ENCODE results near the gene FRMD3.

- no peak for TF ChIP-seq TAF1 (conservative IDR thresholded peaks at IDR 0.05)
- TF ChIP-seq, protein P1, sequence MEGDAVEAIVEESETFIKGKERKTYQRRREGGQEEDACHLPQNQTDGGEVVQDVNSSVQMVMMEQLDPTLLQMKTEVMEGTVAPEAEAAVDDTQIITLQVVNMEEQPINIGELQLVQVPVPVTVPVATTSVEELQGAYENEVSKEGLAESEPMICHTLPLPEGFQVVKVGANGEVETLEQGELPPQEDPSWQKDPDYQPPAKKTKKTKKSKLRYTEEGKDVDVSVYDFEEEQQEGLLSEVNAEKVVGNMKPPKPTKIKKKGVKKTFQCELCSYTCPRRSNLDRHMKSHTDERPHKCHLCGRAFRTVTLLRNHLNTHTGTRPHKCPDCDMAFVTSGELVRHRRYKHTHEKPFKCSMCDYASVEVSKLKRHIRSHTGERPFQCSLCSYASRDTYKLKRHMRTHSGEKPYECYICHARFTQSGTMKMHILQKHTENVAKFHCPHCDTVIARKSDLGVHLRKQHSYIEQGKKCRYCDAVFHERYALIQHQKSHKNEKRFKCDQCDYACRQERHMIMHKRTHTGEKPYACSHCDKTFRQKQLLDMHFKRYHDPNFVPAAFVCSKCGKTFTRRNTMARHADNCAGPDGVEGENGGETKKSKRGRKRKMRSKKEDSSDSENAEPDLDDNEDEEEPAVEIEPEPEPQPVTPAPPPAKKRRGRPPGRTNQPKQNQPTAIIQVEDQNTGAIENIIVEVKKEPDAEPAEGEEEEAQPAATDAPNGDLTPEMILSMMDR (IDR thresholded peaks at IDR 0.05; ENCODE audit: low read depth, low read length, missing input control) = no peak
- no peak for TF ChIP-seq RAD21 (IDR thresholded peaks at IDR 0.05)
These were observed 53.2 kb downstream of the FRMD3 start for GRCh38 chr9:83484990-83485389.
